Rectal smooth muscle tissue (tissue), 1 donor: ENCODE measurements around the gene HEPACAM2.

Experiments used
- H3K27ac ChIP-seq: one replicate; pipeline ENCODE4 v1.7.0; 2013; ENCODE audit warnings: low read depth, low read length, inconsistent platforms
- H3K27me3 ChIP-seq: one replicate; pipeline ENCODE4 v1.7.0; 2013; ENCODE audit warnings: low read length; ENCODE audit not compliant: control insufficient read depth, insufficient read depth
- H3K36me3 ChIP-seq: one replicate; pipeline ENCODE4 v1.7.0; 2013; ENCODE audit warnings: low read length; ENCODE audit not compliant: control insufficient read depth, insufficient read depth
- H3K4me1 ChIP-seq: one replicate; pipeline ENCODE4 v1.7.0; 2013; ENCODE audit warnings: low read length; ENCODE audit not compliant: control insufficient read depth, insufficient read depth
- H3K4me3 ChIP-seq: one replicate; pipeline ENCODE4 v1.7.0; 2013; ENCODE audit warnings: low read length
- H3K9ac ChIP-seq: one replicate; pipeline ENCODE4 v1.7.0; 2013; ENCODE audit warnings: low read length

Gene HEPACAM2

DNA sequence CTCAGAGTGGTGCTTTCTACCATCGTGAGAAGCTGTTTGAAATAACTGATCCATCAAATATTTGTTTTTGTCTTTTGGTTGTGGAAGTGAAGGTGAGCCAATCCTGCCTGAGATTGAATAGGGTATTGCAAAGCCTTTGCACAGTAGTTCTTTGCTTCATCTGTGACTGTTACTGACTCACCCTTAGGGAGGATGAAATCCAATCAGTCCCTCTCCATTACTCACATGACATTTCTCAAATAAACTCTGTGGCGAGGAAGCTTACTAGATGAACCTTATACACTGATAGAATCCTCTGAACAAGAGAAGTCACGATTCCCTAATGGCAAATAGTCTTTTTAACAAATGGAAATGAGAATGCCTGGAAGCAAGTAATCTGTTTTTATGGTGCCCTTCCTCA, 31.9 kb downstream of the HEPACAM2 start:
- H3K4me3 ChIP-seq, result no peak overlapping the region
- no peaks in the 10 kb centered on the region for H3K36me3 ChIP-seq
- no peaks in the 10 kb centered on the region for H3K27me3 ChIP-seq
- H3K4me1 ChIP-seq, result no peaks in the 10 kb centered on the region
- no peak overlapping the region for H3K9ac ChIP-seq
- no peak overlapping the region for H3K27ac ChIP-seq

DNA sequence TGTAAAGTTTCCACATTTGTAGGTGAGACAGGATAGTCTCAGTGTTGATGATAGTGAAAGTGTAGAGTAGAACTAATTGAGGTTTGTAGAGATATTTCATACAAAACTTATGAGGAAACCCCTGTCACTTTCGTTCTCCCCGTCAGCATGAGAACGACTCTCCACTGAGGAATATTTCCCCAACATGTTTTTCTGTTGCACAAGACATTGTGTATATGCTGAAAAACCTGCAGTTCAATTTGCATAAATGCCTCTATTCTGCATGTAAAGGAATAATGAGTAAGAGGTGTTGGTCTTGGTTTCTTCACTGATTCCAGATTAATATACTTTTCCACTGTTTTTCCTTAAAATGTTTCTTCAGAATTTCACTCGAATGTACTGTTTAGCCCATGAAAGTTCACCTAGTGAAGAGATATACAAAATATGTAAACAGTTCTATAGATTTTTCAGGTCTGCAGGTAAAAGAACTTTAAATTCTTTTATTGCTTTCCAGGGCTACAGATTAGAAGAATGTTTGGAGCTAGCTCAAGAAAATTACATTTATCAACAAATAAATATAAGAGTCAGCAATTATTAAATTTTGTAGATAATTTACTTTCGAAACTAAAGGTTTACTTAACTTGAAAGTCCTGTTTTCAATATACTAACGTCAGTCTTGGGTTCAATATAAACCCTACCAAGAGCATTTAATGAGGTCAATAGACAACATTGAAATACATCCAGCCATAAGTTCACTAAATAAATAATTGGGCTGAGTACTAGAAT, 37.2 kb downstream of the HEPACAM2 start:
- Histone ChIP-seq H3K36me3 (no peaks in the 10 kb centered on the region), H3K4me3 (no peak overlapping the region), H3K4me1 (no peaks in the 10 kb centered on the region), H3K27me3 (no peaks in the 10 kb centered on the region), H3K27ac (no peak overlapping the region), H3K9ac (no peak overlapping the region)

GRCh38 chr7:93185303-93186027, 40.8 kb downstream of the HEPACAM2 start:
- H3K4me1 ChIP-seq, result no peaks in the 10 kb centered on the region

GRCh38 chr7:93179173-93179572, 47.1 kb downstream of the HEPACAM2 start:
- peaks cover 3% of the 10 kb centered on the region for H3K27me3 ChIP-seq
- no peak overlapping the region for H3K9ac ChIP-seq
- H3K36me3 ChIP-seq, result no peaks in the 10 kb centered on the region
- H3K27ac ChIP-seq, result no peak overlapping the region
- H3K4me3 ChIP-seq, result no peak overlapping the region
- H3K4me1 ChIP-seq, result no peaks in the 10 kb centered on the region

More at GRCh38 chr7:93185303-93186027, 40.8 kb downstream of the HEPACAM2 start:
- Histone ChIP-seq H3K27ac (no peak overlapping the region), H3K27me3 (no peaks in the 10 kb centered on the region), H3K36me3 (no peaks in the 10 kb centered on the region), H3K9ac (no peak overlapping the region), H3K4me3 (no peak overlapping the region)

DNA sequence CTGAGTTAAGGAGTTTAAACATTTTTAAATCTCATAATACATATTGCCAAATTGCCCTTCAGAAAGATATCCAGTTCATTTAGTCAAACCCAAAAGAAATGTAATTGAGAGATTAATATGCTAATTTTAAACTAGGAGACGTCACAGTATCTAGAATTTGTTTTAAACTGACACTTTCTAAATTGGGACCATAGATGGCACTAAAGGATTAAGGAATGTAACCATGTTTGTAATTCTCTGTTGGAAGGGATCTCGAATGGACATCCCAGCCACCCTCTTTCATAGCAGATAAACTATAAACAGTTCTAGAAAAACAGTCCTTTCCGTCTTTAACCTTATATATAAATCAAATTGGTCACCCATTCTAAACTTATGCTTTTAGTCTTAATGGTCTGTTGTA, 48.1 kb downstream of the HEPACAM2 start:
- H3K4me1 ChIP-seq, result no peaks in the 10 kb centered on the region
- H3K27ac ChIP-seq, result no peak overlapping the region
- H3K36me3 ChIP-seq, result no peaks in the 10 kb centered on the region
- no peak overlapping the region for H3K9ac ChIP-seq
- H3K27me3 ChIP-seq, result peaks cover 3% of the 10 kb centered on the region
- no peak overlapping the region for H3K4me3 ChIP-seq

- Histone ChIP-seq H3K27me3 (peaks cover 3% of the 10 kb centered on the region), H3K27ac (no peak overlapping the region), H3K4me3 (no peak overlapping the region), H3K4me1 (no peaks in the 10 kb centered on the region), H3K9ac (no peak overlapping the region), H3K36me3 (no peaks in the 10 kb centered on the region)
These were observed 49.2 kb downstream of the HEPACAM2 start for GRCh38 chr7:93176992-93177580.

DNA sequence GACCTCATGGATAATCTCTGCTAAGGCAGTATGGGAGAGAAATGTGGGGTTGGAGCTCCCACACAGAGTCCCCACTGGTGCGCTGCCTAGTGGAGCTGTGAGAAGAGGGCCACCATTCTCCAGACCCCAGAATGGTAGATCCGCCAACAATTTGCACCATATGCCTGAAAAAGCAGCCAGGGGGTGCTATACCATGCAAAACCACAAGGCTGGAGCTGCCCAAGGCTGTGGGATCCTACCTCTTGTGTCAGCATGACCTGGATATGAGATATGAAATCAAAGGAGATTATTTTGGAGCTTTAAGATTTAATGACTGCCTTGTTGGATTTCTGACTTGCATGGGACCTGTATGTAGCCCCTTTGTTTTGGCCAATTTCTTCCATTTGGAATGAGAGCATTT, 51.0 kb downstream of the HEPACAM2 start:
- Histone ChIP-seq H3K27ac (no peak overlapping the region), H3K27me3 (peaks cover 3% of the 10 kb centered on the region), H3K36me3 (no peaks in the 10 kb centered on the region), H3K4me1 (no peaks in the 10 kb centered on the region), H3K9ac (no peak overlapping the region), H3K4me3 (no peak overlapping the region)

- Histone ChIP-seq H3K4me1 (no peaks in the 10 kb centered on the region), H3K36me3 (no peaks in the 10 kb centered on the region), H3K27ac (no peak overlapping the region), H3K27me3 (peaks cover 3% of the 10 kb centered on the region), H3K4me3 (no peak overlapping the region), H3K9ac (no peak overlapping the region)
These were observed 53.6 kb downstream of the HEPACAM2 start for GRCh38 chr7:93172683-93173082.

- Histone ChIP-seq H3K4me1 (no peaks in the 10 kb centered on the region), H3K36me3 (no peaks in the 10 kb centered on the region), H3K9ac (no peak overlapping the region), H3K27me3 (peaks cover 3% of the 10 kb centered on the region), H3K27ac (no peak overlapping the region), H3K4me3 (no peak overlapping the region)
These were observed 54.6 kb downstream of the HEPACAM2 start for GRCh38 chr7:93171606-93172226.

- Histone ChIP-seq H3K36me3 (no peaks in the 10 kb centered on the region), H3K9ac (no peak overlapping the region), H3K4me1 (no peaks in the 10 kb centered on the region), H3K4me3 (no peak overlapping the region), H3K27me3 (no peaks in the 10 kb centered on the region), H3K27ac (no peak overlapping the region)
These were observed 60.8 kb downstream of the HEPACAM2 start for GRCh38 chr7:93165447-93165846.

- Histone ChIP-seq H3K4me3 (no peak overlapping the region), H3K27me3 (no peaks in the 10 kb centered on the region), H3K36me3 (no peaks in the 10 kb centered on the region), H3K27ac (no peak overlapping the region), H3K9ac (no peak overlapping the region), H3K4me1 (no peaks in the 10 kb centered on the region)
These were observed 61.5 kb downstream of the HEPACAM2 start for GRCh38 chr7:93164766-93165165.

DNA sequence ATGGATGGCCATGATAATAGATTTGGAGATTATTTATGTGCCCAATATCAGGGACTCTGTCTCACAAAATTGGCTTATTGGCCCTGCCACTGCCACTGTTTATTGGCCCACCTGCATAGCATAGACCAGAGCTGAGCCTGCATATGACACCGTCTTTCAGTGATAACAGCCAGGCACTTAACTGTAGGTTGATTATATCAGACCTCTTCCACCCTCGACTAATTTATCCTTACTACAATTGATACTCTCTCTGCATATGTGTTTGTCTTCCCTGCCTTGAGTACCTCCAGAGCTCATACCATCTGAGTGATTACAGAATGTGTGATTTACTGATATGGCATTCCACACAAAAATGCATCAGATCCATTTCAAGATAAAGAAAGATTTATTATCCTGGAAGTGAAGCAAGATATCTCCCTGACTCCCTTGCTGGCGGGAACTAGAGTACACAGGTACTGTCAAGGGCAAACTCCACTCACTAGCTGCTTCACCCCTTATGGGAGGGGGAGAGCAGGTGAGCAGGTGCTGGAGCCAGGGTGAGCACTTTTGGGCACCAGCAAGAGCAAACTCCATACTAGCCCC, 65.0 kb downstream of the HEPACAM2 start:
- H3K4me3 ChIP-seq, result no peak overlapping the region
- H3K27me3 ChIP-seq, result no peaks in the 10 kb centered on the region
- no peaks in the 10 kb centered on the region for H3K36me3 ChIP-seq
- H3K9ac ChIP-seq, result no peak overlapping the region
- no peak overlapping the region for H3K27ac ChIP-seq
- no peaks in the 10 kb centered on the region for H3K4me1 ChIP-seq
